ENCODE results near the gene MED27.

The MED27 gene, protein sequence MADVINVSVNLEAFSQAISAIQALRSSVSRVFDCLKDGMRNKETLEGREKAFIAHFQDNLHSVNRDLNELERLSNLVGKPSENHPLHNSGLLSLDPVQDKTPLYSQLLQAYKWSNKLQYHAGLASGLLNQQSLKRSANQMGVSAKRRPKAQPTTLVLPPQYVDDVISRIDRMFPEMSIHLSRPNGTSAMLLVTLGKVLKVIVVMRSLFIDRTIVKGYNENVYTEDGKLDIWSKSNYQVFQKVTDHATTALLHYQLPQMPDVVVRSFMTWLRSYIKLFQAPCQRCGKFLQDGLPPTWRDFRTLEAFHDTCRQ

DNA sequence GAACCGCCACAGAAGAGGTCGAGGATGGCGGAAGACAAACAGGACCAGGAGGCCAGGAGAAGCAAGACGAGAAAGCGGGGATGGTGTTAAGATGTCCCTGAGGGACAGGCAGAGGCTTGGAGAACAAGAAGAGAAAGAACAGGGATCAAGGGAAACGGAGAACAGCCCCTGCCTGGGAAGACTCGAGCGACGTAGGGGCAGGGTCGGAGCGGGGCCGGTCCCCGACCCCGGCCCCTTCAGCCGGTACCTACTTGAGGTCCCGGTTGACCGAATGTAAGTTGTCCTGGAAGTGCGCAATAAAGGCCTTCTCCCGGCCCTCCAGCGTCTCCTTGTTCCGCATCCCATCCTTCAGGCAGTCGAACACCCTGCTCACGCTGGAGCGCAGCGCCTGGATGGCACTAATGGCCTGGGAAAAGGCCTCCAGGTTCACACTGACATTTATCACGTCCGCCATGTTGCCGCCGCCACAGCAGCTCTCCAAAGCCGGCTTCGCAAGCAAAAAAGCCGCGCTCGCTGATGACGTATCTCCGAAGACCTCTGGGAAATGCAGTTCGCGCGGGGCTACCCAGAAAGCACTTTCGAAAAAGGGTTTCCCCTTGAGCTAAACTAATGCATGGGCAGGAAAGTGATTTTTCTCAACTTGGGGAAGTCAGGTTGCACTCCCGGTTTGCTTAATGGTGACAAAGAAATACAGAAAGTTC lies at the start of gene MED27:
Gene MED27 (minus strand): TSS at position 477 of the 701 bp plus-strand sequence. CDS start 23 bp downstream, at position 454.
- Mint-ChIP-seq H3K36me3 (peaks cover 5% of the 10 kb centered on the region), H3K4me3 (peak within 1 kb of the TSS; percentile 97), H3K27me3 (peaks cover 2% of the 10 kb centered on the region), H3K4me1 (peaks cover 19% of the 10 kb centered on the region), H3K9me3 (no peaks in the 10 kb centered on the region), H3K27ac (peak within 1 kb of the TSS; percentile 93)
- DNase-seq (ENCODE audit: low spot score in 2 of 2) (peak; percentile 87 to 92), ATAC-seq (ENCODE audit: low read depth) (peak; percentile 99)

DNA sequence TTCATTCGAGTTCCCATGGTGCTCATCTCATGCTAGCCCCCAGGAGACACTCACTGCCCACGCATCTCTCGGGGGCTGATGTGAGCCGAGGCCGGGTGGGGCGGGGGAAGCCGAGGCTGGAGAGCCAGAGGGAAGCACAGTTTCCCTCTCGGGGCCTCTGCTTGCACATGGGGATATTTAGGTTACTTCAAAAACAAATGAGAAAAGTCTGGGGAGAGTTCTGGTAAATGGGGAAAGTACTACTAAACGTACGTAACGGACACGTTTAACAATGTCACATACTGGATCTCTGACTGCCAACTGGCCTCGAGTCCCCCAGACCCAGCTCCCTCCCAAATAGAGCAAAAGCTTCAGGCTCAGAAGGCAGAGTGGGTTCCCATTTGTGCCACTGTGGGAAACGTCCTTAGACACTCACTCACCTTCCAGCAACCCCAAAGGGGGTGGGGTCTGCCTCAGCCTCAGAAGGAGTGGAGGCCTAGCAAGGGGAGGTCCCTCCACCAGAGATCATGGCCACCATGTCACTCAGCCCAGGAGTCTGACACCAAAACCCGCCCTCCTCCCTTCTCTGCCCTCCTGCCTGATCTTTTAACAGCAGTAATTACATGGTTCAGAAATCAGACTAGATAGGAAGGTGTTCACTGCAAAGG lies 48.3 kb upstream of the MED27 start:
- ATAC-seq (ENCODE audit: low read depth) (no peak), DNase-seq (ENCODE audit: low spot score in 2 of 2) (no peak)
- Mint-ChIP-seq H3K9me3 (no peaks in the 10 kb centered on the region), H3K4me3 (no peak overlapping the region), H3K27me3 (peaks cover 25% of the 10 kb centered on the region), H3K36me3 (peaks cover 1% of the 10 kb centered on the region), H3K4me1 (peaks cover 6% of the 10 kb centered on the region), H3K27ac (no peak overlapping the region)

DNA sequence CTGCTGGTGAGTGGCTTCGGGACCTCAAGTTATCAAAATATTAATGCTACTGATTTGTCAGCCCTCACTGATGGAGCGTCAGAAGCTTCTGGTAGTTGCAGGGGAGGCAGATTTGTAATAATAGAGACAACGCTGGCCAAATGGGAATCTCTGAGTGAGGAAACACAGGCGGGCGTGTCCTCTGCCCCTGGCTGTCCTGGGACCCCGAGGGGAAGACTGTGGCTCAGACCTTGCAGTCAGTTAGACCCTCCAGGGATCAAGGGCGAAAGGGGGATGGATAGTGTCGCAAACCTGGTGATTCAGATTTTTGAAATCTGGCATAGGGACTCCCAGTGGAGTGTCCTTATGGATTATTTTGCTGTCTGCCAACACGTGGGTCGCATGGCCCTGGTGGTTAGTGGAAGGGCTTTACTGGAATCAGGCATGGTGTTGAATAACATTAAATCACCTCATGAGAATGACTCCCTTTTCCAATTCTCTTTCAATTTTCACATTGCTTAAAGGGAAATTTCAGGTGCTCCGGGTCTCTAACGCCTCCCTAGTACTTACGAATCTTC lies 47.1 kb upstream of the MED27 start:
- H3K27ac Mint-ChIP-seq, result peak overlapping the region; percentile 45
- peak overlapping the region; percentile 70 for H3K4me3 Mint-ChIP-seq
- no peak for DNase-seq (ENCODE audit: low spot score in 2 of 2)
- peaks cover 6% of the 10 kb centered on the region for H3K4me1 Mint-ChIP-seq
- H3K27me3 Mint-ChIP-seq, result peaks cover 30% of the 10 kb centered on the region
- no peak for ATAC-seq (ENCODE audit: low read depth)
- peaks cover 1% of the 10 kb centered on the region for H3K36me3 Mint-ChIP-seq
- no peaks in the 10 kb centered on the region for H3K9me3 Mint-ChIP-seq

DNA sequence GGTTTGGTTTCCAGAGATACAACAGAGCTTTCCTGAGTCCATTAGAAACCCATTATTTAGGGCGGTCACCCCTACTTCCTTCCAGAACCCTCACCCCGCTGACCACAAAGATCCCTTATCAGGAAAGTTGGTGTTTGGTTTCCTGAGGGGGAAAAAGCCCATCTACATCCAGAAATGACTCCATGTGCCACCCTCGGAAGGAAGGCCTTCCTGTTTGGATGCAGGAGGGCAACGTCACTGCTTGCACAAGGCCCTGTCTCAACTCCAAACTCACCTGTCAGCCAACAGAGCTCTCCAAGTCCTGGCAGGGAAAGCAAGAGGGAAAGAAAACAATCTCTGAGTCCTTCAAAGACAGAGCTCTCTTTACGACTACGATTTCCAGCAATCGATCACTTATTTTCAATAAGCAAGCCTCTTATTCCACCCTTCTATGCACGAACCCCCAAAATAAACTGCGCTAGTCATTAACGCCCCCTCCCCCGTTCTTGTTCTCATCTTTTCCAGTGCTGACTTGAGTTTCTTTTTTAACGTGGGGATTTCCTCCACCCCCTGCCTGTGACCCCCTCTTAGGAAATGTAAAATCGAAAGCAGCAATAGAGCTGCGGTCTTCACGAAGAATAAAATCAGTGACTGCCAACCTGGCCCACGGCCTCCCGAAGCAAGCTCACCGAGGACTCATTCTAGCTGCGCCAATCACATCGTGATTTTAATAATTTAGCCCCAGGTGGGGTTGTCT lies 46.4 kb upstream of the MED27 start:
- ATAC-seq (ENCODE audit: low read depth), result no peak
- H3K4me1 Mint-ChIP-seq, result peaks cover 6% of the 10 kb centered on the region
- H3K27me3 Mint-ChIP-seq, result peaks cover 28% of the 10 kb centered on the region
- DNase-seq (ENCODE audit: low spot score in 2 of 2), result no peak
- no peaks in the 10 kb centered on the region for H3K9me3 Mint-ChIP-seq
- H3K4me3 Mint-ChIP-seq, result peak overlapping the region; percentile 70
- H3K36me3 Mint-ChIP-seq, result peaks cover 1% of the 10 kb centered on the region
- peak overlapping the region; percentile 45 for H3K27ac Mint-ChIP-seq

DNA sequence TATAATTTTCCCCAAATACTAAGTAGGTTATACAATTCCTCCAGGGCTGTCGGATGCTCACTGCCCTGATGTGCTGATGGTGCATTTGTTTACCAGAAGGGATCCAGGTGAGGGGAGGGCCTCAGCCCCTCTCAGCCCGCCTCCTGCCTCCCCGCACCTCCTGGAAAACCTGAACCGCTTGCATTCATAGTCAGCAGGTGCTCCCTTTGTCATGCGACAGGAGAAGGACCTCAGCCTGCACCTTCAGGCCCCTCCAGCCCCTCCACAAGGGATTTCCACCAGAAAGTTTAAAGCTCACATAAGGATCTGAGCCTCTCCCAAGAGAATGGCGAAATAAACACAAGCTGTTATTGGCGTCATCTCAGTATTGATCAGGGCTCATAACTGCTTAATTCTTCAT lies 45.7 kb upstream of the MED27 start:
- Mint-ChIP-seq H3K4me1 (peaks cover 6% of the 10 kb centered on the region), H3K27ac (no peak overlapping the region), H3K36me3 (peaks cover 1% of the 10 kb centered on the region), H3K4me3 (no peak overlapping the region), H3K9me3 (no peaks in the 10 kb centered on the region), H3K27me3 (peaks cover 25% of the 10 kb centered on the region)
- ATAC-seq (ENCODE audit: low read depth) (no peak), DNase-seq (ENCODE audit: low spot score in 2 of 2) (no peak)

DNA sequence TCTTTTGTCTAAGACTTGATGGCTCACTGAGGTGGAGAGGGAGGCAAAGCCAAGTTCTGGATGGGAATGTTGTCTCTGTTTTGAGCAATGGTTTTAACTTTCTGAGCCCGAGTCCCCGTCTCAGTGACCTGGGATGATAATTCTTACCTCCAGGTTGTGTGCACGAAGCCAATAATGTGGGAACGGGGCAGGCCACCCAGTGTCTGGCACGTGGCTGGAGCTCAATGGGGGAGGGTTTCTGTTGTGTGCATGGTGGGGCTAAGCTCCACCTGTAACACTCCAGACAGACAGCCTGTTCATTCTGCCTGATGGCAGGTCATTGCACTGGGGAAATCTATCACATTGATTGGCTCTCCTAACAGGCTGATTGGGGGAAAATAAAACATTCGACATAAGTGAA lies 45.1 kb upstream of the MED27 start:
- no peak for ATAC-seq (ENCODE audit: low read depth)
- DNase-seq (ENCODE audit: low spot score in 2 of 2), result no peak
- Mint-ChIP-seq H3K36me3 (peaks cover 1% of the 10 kb centered on the region), H3K27ac (no peak overlapping the region), H3K4me3 (no peak overlapping the region), H3K9me3 (no peaks in the 10 kb centered on the region), H3K27me3 (peaks cover 25% of the 10 kb centered on the region), H3K4me1 (peaks cover 6% of the 10 kb centered on the region)

DNA sequence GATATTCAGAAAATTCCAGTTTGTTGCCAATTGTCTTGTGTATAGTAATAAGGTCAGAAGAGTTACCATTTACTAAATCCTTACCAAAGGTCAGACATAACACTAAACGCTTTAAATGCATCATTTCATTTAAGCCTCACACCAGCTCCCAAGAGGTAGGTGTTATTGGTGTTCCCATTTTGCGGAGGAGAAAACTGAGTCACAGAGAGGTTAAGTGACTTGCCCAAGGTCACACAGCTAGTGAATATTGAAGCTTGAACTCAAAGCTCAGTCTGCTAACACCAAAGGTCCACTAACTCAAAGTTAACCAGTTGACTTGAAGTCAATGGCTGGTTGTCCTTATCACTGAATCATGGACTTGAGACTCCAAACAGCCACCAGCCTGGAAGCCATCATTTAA lies 41.4 kb upstream of the MED27 start:
- Mint-ChIP-seq H3K4me3 (no peak overlapping the region), H3K4me1 (peaks cover 1% of the 10 kb centered on the region), H3K27ac (no peak overlapping the region), H3K27me3 (peaks cover 18% of the 10 kb centered on the region), H3K9me3 (peaks cover 2% of the 10 kb centered on the region), H3K36me3 (no peaks in the 10 kb centered on the region)
- ATAC-seq (ENCODE audit: low read depth), result no peak
- DNase-seq (ENCODE audit: low spot score in 2 of 2), result no peak

DNA sequence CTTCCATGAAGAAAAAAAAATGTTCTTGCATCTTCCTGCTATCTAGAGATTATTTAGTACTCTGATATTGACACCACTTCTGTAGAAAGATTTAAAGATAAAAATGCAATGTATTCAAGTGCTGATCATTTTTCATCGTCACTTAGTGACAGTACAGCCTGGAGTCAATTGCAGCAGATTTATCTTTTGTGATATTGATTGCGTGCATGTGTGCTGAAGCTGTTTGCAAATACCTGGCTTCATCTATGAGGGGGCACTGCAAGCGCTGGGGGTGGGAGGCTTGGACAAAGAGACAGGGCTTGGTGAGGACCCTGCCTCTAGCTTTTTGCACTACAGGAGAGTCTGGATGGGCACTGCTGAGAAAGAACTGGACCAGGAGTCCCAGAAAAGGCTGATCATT lies 38.0 kb upstream of the MED27 start:
- H3K27ac Mint-ChIP-seq, result no peak overlapping the region

DNA sequence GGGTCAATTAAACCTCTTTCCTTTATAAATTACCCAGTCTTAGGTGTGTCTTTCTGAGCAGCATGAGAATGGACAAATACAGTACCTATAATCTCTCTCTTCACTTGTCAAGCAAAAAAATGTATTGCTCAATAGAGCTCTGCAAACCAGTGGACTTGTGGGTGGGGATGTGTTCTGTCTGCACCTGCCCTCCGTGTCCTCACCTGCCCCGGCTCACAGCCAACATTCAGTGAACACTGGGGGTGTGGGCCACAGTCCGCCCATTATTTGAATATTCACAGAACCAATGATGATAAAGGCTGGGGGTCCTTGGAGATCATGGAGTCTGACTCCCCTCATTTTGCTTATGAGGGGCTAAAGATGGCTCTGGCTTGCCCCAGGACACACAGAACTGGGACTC lies 36.9 kb upstream of the MED27 start:
- DNase-seq (ENCODE audit: low spot score in 2 of 2), result no peak
- Mint-ChIP-seq H3K27me3 (peaks cover 13% of the 10 kb centered on the region), H3K9me3 (peaks cover 2% of the 10 kb centered on the region), H3K4me3 (no peak overlapping the region), H3K36me3 (no peaks in the 10 kb centered on the region), H3K4me1 (no peaks in the 10 kb centered on the region), H3K27ac (no peak overlapping the region)
- no peak for ATAC-seq (ENCODE audit: low read depth)

More for the DNA sequence above, 38.0 kb upstream of the MED27 start:
- Mint-ChIP-seq H3K9me3 (peaks cover 2% of the 10 kb centered on the region), H3K4me1 (no peaks in the 10 kb centered on the region), H3K4me3 (no peak overlapping the region), H3K27me3 (peaks cover 13% of the 10 kb centered on the region), H3K36me3 (no peaks in the 10 kb centered on the region)
- DNase-seq (ENCODE audit: low spot score in 2 of 2), result no peak
- ATAC-seq (ENCODE audit: low read depth), result no peak

DNA sequence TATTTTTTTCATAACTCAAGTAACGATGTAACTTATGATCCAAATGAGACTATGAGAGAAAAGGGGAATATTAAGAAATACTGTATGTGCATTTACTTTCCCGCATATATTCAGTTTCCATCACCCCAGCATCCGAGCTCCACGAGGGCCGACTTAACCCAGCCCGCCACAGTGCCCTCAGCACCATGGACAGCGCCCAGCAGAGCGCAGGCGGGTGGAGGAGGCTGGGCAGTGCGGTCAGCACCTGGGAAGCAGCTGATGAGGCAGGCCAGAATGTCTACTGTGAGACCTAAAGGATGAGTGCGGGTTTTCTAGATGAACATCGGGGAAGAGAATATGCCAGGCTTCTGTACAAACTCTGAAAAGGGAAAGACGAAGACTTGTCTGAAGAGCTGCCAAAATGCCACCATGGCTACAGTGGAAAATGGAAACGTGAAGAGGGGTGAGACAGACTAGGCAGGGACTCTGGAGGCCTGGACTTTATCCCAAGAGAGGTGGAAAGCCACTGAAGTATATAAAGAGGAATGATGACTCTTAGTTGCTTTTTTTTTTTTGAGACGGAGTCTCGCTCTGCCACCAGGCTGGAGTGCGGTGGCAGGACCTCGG lies 34.5 kb upstream of the MED27 start:
- DNase-seq (ENCODE audit: low spot score in 2 of 2), result no peak
- H3K27ac Mint-ChIP-seq, result no peak overlapping the region
- no peak for ATAC-seq (ENCODE audit: low read depth)

DNA sequence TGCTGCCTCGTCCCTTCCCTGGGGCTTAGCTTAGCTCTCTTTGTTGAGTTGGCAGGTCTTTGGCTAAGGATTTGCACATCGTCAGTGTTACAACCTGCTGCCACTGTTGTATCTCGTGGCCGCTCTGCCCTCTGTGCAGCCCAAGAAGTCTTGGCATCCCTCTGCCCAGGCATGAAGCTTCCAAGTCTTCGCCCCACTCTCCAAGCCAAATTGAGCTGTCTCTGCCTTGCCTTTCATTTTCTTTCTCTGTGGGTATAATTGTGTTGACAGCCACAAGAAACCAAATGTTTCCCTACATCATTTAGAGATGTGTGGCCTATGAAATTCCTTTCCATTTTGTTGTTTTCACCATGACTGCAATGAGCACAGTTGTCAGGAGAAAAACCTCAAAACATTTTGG lies 29.6 kb upstream of the MED27 start:
- DNase-seq (ENCODE audit: low spot score in 2 of 2), result no peak
- H3K9me3 Mint-ChIP-seq, result peaks cover 2% of the 10 kb centered on the region
- H3K36me3 Mint-ChIP-seq, result no peaks in the 10 kb centered on the region
- ATAC-seq (ENCODE audit: low read depth), result no peak
- H3K4me1 Mint-ChIP-seq, result no peaks in the 10 kb centered on the region
- H3K27me3 Mint-ChIP-seq, result peaks cover 25% of the 10 kb centered on the region
- no peak overlapping the region for H3K27ac Mint-ChIP-seq
- H3K4me3 Mint-ChIP-seq, result no peak overlapping the region

More for the DNA sequence above, 34.5 kb upstream of the MED27 start:
- no peak overlapping the region for H3K4me3 Mint-ChIP-seq
- peaks cover 5% of the 10 kb centered on the region for H3K9me3 Mint-ChIP-seq
- peaks cover 21% of the 10 kb centered on the region for H3K27me3 Mint-ChIP-seq
- H3K4me1 Mint-ChIP-seq, result no peaks in the 10 kb centered on the region
- no peaks in the 10 kb centered on the region for H3K36me3 Mint-ChIP-seq

DNA sequence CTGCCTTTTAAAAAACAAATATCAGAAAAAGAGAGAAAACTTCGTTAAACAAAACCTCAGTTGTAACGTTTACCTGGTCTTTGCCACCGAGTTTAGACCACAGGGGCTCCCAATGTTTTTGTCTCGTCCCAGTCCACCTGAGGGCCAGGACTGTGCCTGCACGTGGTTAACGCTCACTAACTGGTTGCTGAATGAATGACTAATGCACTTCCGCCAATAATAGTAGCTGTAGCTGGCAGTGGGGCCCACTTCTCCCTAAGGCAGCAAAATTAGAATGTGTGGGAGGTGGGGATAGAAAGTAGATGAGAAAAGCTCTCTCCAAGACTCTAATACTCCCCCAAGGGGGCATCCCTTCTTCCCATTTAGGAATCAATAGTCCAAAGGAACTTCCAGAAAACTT lies 29.1 kb upstream of the MED27 start:
- Mint-ChIP-seq H3K27ac (no peak overlapping the region), H3K4me1 (no peaks in the 10 kb centered on the region), H3K4me3 (no peak overlapping the region), H3K36me3 (no peaks in the 10 kb centered on the region), H3K27me3 (peaks cover 25% of the 10 kb centered on the region), H3K9me3 (peaks cover 2% of the 10 kb centered on the region)
- no peak for ATAC-seq (ENCODE audit: low read depth)
- no peak for DNase-seq (ENCODE audit: low spot score in 2 of 2)

DNA sequence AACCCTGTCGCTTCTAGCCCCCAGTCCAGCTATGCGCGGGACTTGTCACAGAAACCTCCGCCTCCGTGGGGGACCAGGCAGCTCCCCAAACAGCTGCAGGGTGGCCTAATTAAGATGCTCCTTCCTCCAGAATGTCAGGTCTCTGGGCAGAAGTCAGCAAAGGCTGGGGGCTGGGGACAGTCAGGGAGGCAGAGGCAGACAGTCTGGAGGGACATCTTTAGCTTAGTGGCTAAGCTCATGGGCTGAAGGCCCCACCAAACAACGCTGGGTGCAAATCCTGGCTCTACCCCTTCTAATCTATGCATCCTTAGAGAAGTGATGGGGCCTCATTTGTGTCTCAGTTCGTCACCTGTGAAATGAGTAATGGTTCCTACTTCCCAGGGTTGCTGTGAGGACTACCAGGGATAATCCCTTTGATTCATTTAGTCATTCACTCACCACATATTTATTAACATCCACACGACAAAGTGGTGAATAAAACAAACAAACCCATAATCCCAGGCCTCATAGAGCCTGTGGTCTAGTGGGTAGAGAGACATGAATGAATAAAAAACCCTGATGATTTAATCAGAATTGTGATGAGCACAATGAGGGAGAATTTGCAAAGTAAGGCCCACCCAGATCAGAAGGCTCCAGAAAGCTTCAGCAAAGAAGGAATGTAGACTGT lies 20.2 kb upstream of the MED27 start:
- H3K27ac Mint-ChIP-seq, result no peak overlapping the region
- no peaks in the 10 kb centered on the region for H3K4me1 Mint-ChIP-seq
- H3K9me3 Mint-ChIP-seq, result no peaks in the 10 kb centered on the region
- peaks cover 34% of the 10 kb centered on the region for H3K27me3 Mint-ChIP-seq
- no peak overlapping the region for H3K4me3 Mint-ChIP-seq
- no peak for DNase-seq (ENCODE audit: low spot score in 2 of 2)
- no peak for ATAC-seq (ENCODE audit: low read depth)
- H3K36me3 Mint-ChIP-seq, result no peaks in the 10 kb centered on the region

Measured in memory B cell (primary cell).